ENCODE measurements around the gene TIGD1.

GRCh38 chr2:232498452-232498851, 51.9 kb downstream of the TIGD1 start:
- TF ChIP-seq MAX (IDR thresholded peaks at IDR 0.05; ENCODE audit: low read depth, low read length) (no peak), CTCF (IDR thresholded peaks at IDR 0.05; ENCODE audit: low read depth, low read length) (no peak)
